CD14-positive monocyte (primary cell): ENCODE data around the gene SIGLEC12. TPM values are rescaled to one million over a fixed set of nuclear protein-coding genes. Genes with fewer than 3 reads are reported as not detected.

Source experiments
- DNase-seq, 3 donors: peaks; one replicate each; pipeline ENCODE4 v3.0.0-alpha.2; 2011 to 2022
- H2AFZ ChIP-seq: 2 replicates; pipeline ENCODE4 v1.6.0; 2012; ENCODE audit warnings: mild to moderate bottlenecking, low read depth, low read length, inconsistent platforms; ENCODE audit not compliant: insufficient read depth, poor library complexity, severe bottlenecking
- H3K27ac ChIP-seq, 2 donors: 1 replicate in 1 of 2; 2 replicates in 1 of 2; pipeline ENCODE4 v1.5.1; 2012 to 2013; ENCODE audit warnings: low read length in 2 of 2, control low read depth in 1 of 2, inconsistent platforms in 1 of 2, low read depth in 1 of 2, mild to moderate bottlenecking in 1 of 2
- H3K27me3 ChIP-seq, 2 donors: one replicate each; pipeline versions ENCODE4 v1.6.0 to v1.6.1; 2011 to 2013; ENCODE audit warnings: low read length in 2 of 2; ENCODE audit not compliant: control insufficient read depth in 2 of 2, insufficient read depth in 2 of 2
- H3K36me3 ChIP-seq, 2 donors: replicated peaks in 1 of 2; 1 replicate in 1 of 2; 2 replicates in 1 of 2; pipeline versions ENCODE4 v1.5.1 to v1.6.1; 2012 to 2013; ENCODE audit warnings: low read length in 2 of 2, control low read depth in 1 of 2, inconsistent platforms in 1 of 2, mild to moderate bottlenecking in 1 of 2; ENCODE audit not compliant: insufficient read depth in 2 of 2, control insufficient read depth in 1 of 2
- H3K4me1 ChIP-seq, 2 donors: 1 replicate in 1 of 2; 2 replicates in 1 of 2; pipeline versions ENCODE4 v1.5.1 to v1.6.1; 2012 to 2013; ENCODE audit warnings: low read length in 2 of 2, control low read depth in 1 of 2, inconsistent platforms in 1 of 2, mild to moderate bottlenecking in 1 of 2, moderate library complexity in 1 of 2; ENCODE audit not compliant: insufficient read depth in 2 of 2, control insufficient read depth in 1 of 2
- H3K4me2 ChIP-seq: replicated peaks from 2 replicates; pipeline ENCODE3; 2012; ENCODE audit warnings: low read length, moderate library complexity, mild to moderate bottlenecking; ENCODE audit not compliant: poor library complexity, severe bottlenecking; ENCODE audit errors: extremely low read depth
- H3K4me3 ChIP-seq, 3 experiments: fragments of 200-600 bp in 1 of 3; sonication (generic) in 1 of 3; replicated peaks in 1 of 3; 1 replicate in 2 of 3; 2 replicates in 1 of 3; pipeline ENCODE4 v1.5.1; 2011 to 2013; ENCODE audit warnings: low read length in 3 of 3, mild to moderate bottlenecking in 3 of 3, control low read depth in 2 of 3, low read depth in 2 of 3, inconsistent platforms in 1 of 3, moderate library complexity in 1 of 3
- H3K79me2 ChIP-seq: 2 replicates; pipeline ENCODE4 v1.6.0; 2012; ENCODE audit warnings: mild to moderate bottlenecking, control low read depth, inconsistent platforms, low read length, moderate library complexity; ENCODE audit not compliant: insufficient read depth
- H3K9ac ChIP-seq: 2 replicates; pipeline ENCODE4 v1.6.0; 2017; ENCODE audit warnings: low read length, mild to moderate bottlenecking; ENCODE audit not compliant: insufficient read depth, poor library complexity, severe bottlenecking
- H3K9me3 ChIP-seq, 2 donors: replicated peaks in 1 of 2; 1 replicate in 1 of 2; 2 replicates in 1 of 2; pipeline versions ENCODE4 v1.5.1 to v1.6.1; 2012 to 2013; ENCODE audit warnings: low read length in 2 of 2, control low read depth in 1 of 2; ENCODE audit not compliant: control insufficient read depth in 1 of 2, insufficient read depth in 1 of 2
- H4K20me1 ChIP-seq: 2 replicates; pipeline ENCODE4 v1.6.0; 2012; ENCODE audit warnings: mild to moderate bottlenecking, low read length, control low read depth, moderate library complexity; ENCODE audit not compliant: insufficient read depth
- H3K27ac Mint-ChIP-seq, 7 donors: one replicate each; pipeline ENCODE4 v1.8.0; 2020; ENCODE audit warnings: mild to moderate bottlenecking in 7 of 7, mixed read lengths in 7 of 7, moderate library complexity in 6 of 7, inconsistent platforms in 2 of 7
- H3K27me3 Mint-ChIP-seq, 3 donors: one replicate each; pipeline ENCODE4 v1.8.0; 2021 to 2022; ENCODE audit warnings: low read depth in 3 of 3, mild to moderate bottlenecking in 3 of 3, mixed read lengths in 3 of 3, moderate library complexity in 3 of 3, inconsistent platforms in 1 of 3
- H3K36me3 Mint-ChIP-seq, 2 donors: one replicate each; pipeline ENCODE4 v1.8.0; 2020; ENCODE audit warnings: mixed read lengths in 2 of 2, inconsistent platforms in 1 of 2, mild to moderate bottlenecking in 1 of 2
- H3K4me1 Mint-ChIP-seq: one replicate; pipeline ENCODE4 v1.8.0; 2020; ENCODE audit warnings: mild to moderate bottlenecking, mixed read lengths
- H3K4me3 Mint-ChIP-seq, 2 donors: one replicate each; pipeline ENCODE4 v1.8.0; 2020; ENCODE audit warnings: mild to moderate bottlenecking in 2 of 2, mixed read lengths in 2 of 2, moderate library complexity in 1 of 2
- H3K9me3 Mint-ChIP-seq, 7 donors: one replicate each; pipeline ENCODE4 v1.8.0; 2020 to 2022; ENCODE audit warnings: mixed read lengths in 7 of 7, mild to moderate bottlenecking in 6 of 7, moderate library complexity in 6 of 7, inconsistent platforms in 2 of 7
- WGBS: methylation state at CpG from one replicate; pipeline ENCODE4 v1.1.5; 2013; ENCODE audit warnings: missing lambda C conversion rate; ENCODE audit not compliant: insufficient coverage; 5-methylcytosine and 5-hydroxymethylcytosine counted together
- intact Hi-C, 2 donors: fragments of 100-400 bp; cut with micrococcal nuclease; formaldehyde crosslinking; loops; one replicate each; pipeline versions ENCODE4 v1.15.0 to v1.15.1; 2023
- polyA plus RNA-seq, 3 donors: library from polyadenylated mRNA; depleted of rRNA in 1 of 3; unstranded in 2 of 3; stranded (reverse) in 1 of 3; fragments of 300-500 nt in 2 of 3; fragments of >200 nt in 1 of 3; fragmentation: Illumina TruSeq in 2 of 3; gene quantifications; 1 replicate in 2 of 3; 2 replicates in 1 of 3; pipeline ENCODE4 v1.2.3, GENCODE V29; 2012 to 2021
- TF ChIP-seq, protein P1 (sequence below): fragments of 200-600 bp; IDR thresholded peaks from one replicate; pipeline ENCODE4 v1.8.0; 2022; ENCODE audit warnings: antibody characterized with exemption, mild to moderate bottlenecking

Gene SIGLEC12
- polyA plus RNA-seq, 3 donors: 0.24 to 1.8 (median 1.3) TPM

DNA sequence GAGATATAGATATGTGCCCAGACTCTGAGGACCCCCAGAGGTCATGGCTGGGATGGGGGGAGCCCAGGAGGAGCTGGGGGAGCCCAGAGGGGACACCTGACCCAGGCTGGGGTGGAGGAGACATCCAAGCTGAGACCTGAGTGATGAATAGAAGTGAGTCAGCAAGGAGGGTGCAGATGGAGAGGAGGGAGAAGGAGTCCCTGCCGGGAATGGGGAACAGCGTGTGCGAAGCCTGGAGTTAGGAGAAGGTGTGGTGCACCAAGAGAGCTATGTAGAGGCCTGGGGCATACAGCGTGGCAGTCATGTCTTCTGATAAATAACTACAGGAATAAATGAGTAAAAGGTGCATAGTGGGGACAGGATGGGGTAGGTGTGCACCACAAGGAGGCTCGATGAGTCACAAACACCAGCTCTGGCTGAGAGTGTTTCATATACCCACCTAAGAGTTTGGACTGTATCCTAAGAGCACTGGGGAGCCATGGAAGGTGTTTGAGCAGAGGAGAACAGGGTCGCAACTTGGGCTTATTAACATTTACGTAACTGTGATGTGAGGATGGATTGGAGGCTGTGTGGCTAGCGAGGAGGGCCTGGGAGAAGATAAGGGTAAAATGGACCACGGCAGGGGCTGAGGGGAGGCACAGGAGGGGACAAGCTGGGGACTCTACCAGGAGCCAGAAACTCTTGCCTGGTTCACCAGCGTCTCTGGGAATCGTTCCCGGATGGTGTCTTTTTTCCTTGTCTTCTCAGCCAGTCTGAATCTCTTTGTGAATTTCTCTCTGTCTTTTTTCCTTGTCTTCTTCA lies 21.9 kb downstream of the SIGLEC12 start:
- H3K27ac ChIP-seq: no peak overlapping the region
- H3K4me1 ChIP-seq: no peaks in the 10 kb centered on the region
- Mint-ChIP-seq H3K4me1 (no peaks in the 10 kb centered on the region), H3K36me3 (peaks cover 0 to 3% of the 10 kb centered on the region in 2 donors), H3K27me3 (peaks cover 27 to 38% (median 29%) of the 10 kb centered on the region in 3 donors), H3K4me3 (no peak overlapping the region), H3K9me3 (peaks cover 3 to 5% (median 5%) of the 10 kb centered on the region in 7 donors), H3K27ac (no peak overlapping the region)
- H3K4me2 ChIP-seq: no peak overlapping the region
- TF ChIP-seq, protein P1, sequence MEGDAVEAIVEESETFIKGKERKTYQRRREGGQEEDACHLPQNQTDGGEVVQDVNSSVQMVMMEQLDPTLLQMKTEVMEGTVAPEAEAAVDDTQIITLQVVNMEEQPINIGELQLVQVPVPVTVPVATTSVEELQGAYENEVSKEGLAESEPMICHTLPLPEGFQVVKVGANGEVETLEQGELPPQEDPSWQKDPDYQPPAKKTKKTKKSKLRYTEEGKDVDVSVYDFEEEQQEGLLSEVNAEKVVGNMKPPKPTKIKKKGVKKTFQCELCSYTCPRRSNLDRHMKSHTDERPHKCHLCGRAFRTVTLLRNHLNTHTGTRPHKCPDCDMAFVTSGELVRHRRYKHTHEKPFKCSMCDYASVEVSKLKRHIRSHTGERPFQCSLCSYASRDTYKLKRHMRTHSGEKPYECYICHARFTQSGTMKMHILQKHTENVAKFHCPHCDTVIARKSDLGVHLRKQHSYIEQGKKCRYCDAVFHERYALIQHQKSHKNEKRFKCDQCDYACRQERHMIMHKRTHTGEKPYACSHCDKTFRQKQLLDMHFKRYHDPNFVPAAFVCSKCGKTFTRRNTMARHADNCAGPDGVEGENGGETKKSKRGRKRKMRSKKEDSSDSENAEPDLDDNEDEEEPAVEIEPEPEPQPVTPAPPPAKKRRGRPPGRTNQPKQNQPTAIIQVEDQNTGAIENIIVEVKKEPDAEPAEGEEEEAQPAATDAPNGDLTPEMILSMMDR: no peak
- 90% methylated on average over 11 of the region's 12 CpGs for WGBS
- no peak for DNase-seq
- no peaks in the 10 kb centered on the region for H3K36me3 ChIP-seq
- no peaks in the 10 kb centered on the region for H4K20me1 ChIP-seq
- peaks cover 0 to 2% of the 10 kb centered on the region in 2 donors for H3K9me3 ChIP-seq
- peaks cover 0 to 10% of the 10 kb centered on the region in 2 donors for H3K27me3 ChIP-seq
- H3K4me3 ChIP-seq: no peak overlapping the region
- intact Hi-C loops: no loop called here
- H3K9ac ChIP-seq: no peak overlapping the region
- no peak overlapping the region for H2AFZ ChIP-seq
- H3K79me2 ChIP-seq: no peaks in the 10 kb centered on the region

DNA sequence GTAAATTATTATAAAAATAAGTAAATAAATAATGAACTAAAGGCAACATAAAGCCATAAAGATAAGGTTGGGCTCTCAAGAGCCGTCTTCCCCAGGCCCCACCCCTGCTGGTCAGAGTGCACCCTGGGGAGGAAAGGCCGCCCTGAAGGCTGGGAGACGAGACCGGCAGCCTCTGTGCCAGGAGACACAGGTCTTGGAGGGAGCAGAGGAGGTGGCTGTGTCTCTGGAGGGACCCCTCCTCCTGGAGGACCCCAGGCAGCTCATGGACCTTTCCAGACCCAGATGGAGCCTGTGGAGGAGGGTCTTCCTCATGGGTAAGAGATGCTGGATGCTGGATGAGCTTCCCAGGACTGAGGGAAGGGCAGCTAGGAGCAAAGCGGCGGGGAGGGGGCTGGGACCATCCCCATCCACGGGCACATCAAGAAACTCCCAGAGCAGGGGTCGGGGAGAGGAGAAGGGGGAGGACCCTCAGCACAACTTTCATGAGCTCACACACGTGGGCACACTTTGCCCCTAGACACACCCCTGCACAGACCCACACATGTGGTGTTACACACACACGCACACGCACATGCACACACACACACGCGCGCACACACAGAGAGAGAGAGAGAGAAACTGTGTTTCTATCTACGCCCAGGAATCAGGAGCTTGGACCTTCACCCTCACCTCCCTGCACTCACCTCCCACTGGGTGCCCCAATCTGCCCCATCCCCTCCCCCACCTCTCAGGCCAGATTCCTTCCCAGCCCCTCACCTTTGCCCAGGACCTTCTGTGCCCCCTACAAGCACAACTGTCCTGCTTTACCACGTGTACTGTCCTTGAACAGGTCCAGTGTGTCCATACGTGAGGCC lies 23.0 kb downstream of the SIGLEC12 start, which contains the start of gene CEACAM18:
CEACAM18 (plus strand) TSS at position 159 of the 854 bp plus-strand sequence.
- H3K36me3 Mint-ChIP-seq: peaks cover 0 to 3% of the 10 kb centered on the region in 2 donors
- no peaks in the 10 kb centered on the region for H3K36me3 ChIP-seq
- peak within 1 kb of the TSS in 1 of 7 donors; percentile 13 for H3K27ac Mint-ChIP-seq
- H3K4me3 Mint-ChIP-seq: no peak within 1 kb of the TSS
- intact Hi-C loops: no loop called here
- H3K9me3 Mint-ChIP-seq: peaks cover 3 to 5% (median 5%) of the 10 kb centered on the region in 7 donors
- H3K79me2 ChIP-seq: no peaks in the 10 kb centered on the region
- no peak within 1 kb of the TSS for H2AFZ ChIP-seq
- no peak within 1 kb of the TSS for H3K27ac ChIP-seq
- no peak for DNase-seq
- H3K4me1 ChIP-seq: no peaks in the 10 kb centered on the region
- H4K20me1 ChIP-seq: no peaks in the 10 kb centered on the region
- peaks cover 0 to 2% of the 10 kb centered on the region in 2 donors for H3K9me3 ChIP-seq
- 84% methylated on average over 6 of the region's 17 CpGs for WGBS
- peaks cover 0 to 9% of the 10 kb centered on the region in 2 donors for H3K27me3 ChIP-seq
- H3K4me3 ChIP-seq: no peak within 1 kb of the TSS
- TF ChIP-seq, protein P1: no peak
- no peak within 1 kb of the TSS for H3K4me2 ChIP-seq
- peaks cover 20 to 37% (median 29%) of the 10 kb centered on the region in 3 donors for H3K27me3 Mint-ChIP-seq
- H3K9ac ChIP-seq: no peak within 1 kb of the TSS
- H3K4me1 Mint-ChIP-seq: no peaks in the 10 kb centered on the region
